K562 (cell line): ENCODE data around the gene OR5AC2. TPM values are rescaled to one million over a fixed set of nuclear protein-coding genes. Genes with fewer than 3 reads are reported as not detected.

Experiments
- ATAC-seq: fragments of 200-7000 bp; cut with Tn5 transposase; 3 replicates; pipeline ENCODE4 v1.9.1; 2020; ENCODE audit warnings: moderate library complexity
- BruUV-seq: library from RNA; stranded (reverse); fragments of 400-500 nt; replicated peaks from 2 replicates; lab custom pipeline; 2021; lab: Mats Ljungman, UMichigan
- CTCF ChIA-PET: fragments of 300-600 bp; formaldehyde crosslinking; extraction: SDS; loops from one replicate; lab custom pipeline; 2021; ENCODE audit warnings: low intra/inter-chr PET ratio; lab: Yijun Ruan, JAX
- POLR2A ChIA-PET: fragments of 300-600, 350-650 bp; sonication (Branson Sonifier 250); formaldehyde crosslinking; extraction: SDS; loops from one replicate; lab custom pipeline; 2021; ENCODE audit warnings: antibody characterized with exemption, inconsistent platforms; lab: Yijun Ruan, JAX
- DNase-seq, 4 experiments: peaks; one replicate each; pipeline versions ENCODE4 v3.0.0 to v3.0.0-alpha.2; 2011 to 2018; ENCODE audit warnings: low spot score in 3 of 4, mixed read lengths in 3 of 4; ENCODE audit errors: extremely low read depth in 1 of 4
- FAIRE-seq: peaks from 2 replicates; lab custom pipeline; 2011; peaks lifted over from hg19 to GRCh38; lab: Jason Lieb, UNC
- H2AFZ ChIP-seq: 2 replicates; pipeline ENCODE4 v1.6.0; 2011; ENCODE audit warnings: low read depth, low read length, control low read depth, inconsistent platforms
- H3K27ac ChIP-seq: fragments of 200-600 bp; 3 replicates; pipeline ENCODE4 v1.8.0; 2011; ENCODE audit warnings: low read depth, mild to moderate bottlenecking, control low read depth, inconsistent platforms, low read length, moderate library complexity, mixed read lengths; ENCODE audit errors: extremely low read depth
- H3K27me3 ChIP-seq, 2 experiments: fragments of 300-600 bp in 1 of 2; 2 replicates in 1 of 2; 3 replicates in 1 of 2; pipeline versions ENCODE4 v1.6.0 to v1.8.0; 2011; ENCODE audit warnings: inconsistent platforms in 2 of 2, low read length in 2 of 2, mild to moderate bottlenecking in 1 of 2, mixed read lengths in 1 of 2, moderate library complexity in 1 of 2; ENCODE audit not compliant: control insufficient read depth in 2 of 2, insufficient read depth in 2 of 2
- H3K36me3 ChIP-seq: fragments of 300-600 bp; 3 replicates; pipeline ENCODE4 v1.8.0; 2011; ENCODE audit warnings: mild to moderate bottlenecking, low read length, inconsistent platforms; ENCODE audit not compliant: control insufficient read depth, insufficient read depth
- H3K4me1 ChIP-seq, 2 experiments: fragments of 200-600 bp in 1 of 2; replicated peaks in 1 of 2; 2 replicates in 1 of 2; 3 replicates in 1 of 2; pipeline versions ENCODE4 v1.5.1 to v1.8.0; 2011; ENCODE audit warnings: inconsistent platforms in 2 of 2, low read length in 2 of 2, mild to moderate bottlenecking in 1 of 2, mixed read lengths in 1 of 2, moderate library complexity in 1 of 2; ENCODE audit not compliant: control insufficient read depth in 2 of 2, insufficient read depth in 2 of 2
- H3K4me2 ChIP-seq: 2 replicates; pipeline ENCODE4 v1.6.1; 2011; ENCODE audit warnings: low read length, control low read depth, inconsistent platforms, mixed read lengths; ENCODE audit not compliant: insufficient read depth
- H3K4me3 ChIP-seq: fragments of 200-600 bp; sonication (generic), shearing (Covaris generic); 2 replicates; pipeline ENCODE4 v1.5.1; 2016; ENCODE audit warnings: control low read depth, inconsistent platforms
- H3K79me2 ChIP-seq: fragments of 200-600 bp; 3 replicates; pipeline ENCODE4 v1.8.0; 2011; ENCODE audit warnings: low read length, inconsistent platforms; ENCODE audit not compliant: control insufficient read depth, insufficient read depth
- H3K9ac ChIP-seq, 2 experiments: 2 replicates each; pipeline versions ENCODE4 v1.6.0 to v1.6.1; 2011; ENCODE audit warnings: low read depth in 2 of 2, low read length in 2 of 2, control low read depth in 1 of 2, inconsistent platforms in 1 of 2, mild to moderate bottlenecking in 1 of 2, mixed read lengths in 1 of 2; ENCODE audit not compliant: insufficient read depth in 1 of 2
- H3K9me1 ChIP-seq: one replicate; pipeline ENCODE4 v1.6.0; 2011; ENCODE audit warnings: inconsistent platforms, mild to moderate bottlenecking, low read length, moderate library complexity; ENCODE audit not compliant: control insufficient read depth, insufficient read depth
- H3K9me3 ChIP-seq: replicated peaks from 2 replicates; pipeline ENCODE4 v1.5.1; 2011; ENCODE audit warnings: low read depth, low read length, inconsistent platforms; ENCODE audit not compliant: control insufficient read depth, insufficient read depth
- H4K20me1 ChIP-seq: replicated peaks from 2 replicates; pipeline ENCODE4 v1.6.1; 2011; ENCODE audit warnings: low read length, inconsistent platforms, mixed read lengths; ENCODE audit not compliant: control insufficient read depth, insufficient read depth
- CHD1 ChIP-seq: fragments of 200-600 bp; sonication (generic); IDR thresholded peaks from one replicate; pipeline ENCODE4 v1.6.1; 2012; ENCODE audit warnings: mild to moderate bottlenecking, moderate library complexity, low read length, inconsistent platforms
- DPF2 ChIP-seq: fragments of 450-650 bp; IDR thresholded peaks from 2 replicates; pipeline ENCODE4 v1.6.1; 2016
- HMGN3 ChIP-seq: IDR thresholded peaks from 2 replicates; pipeline ENCODE4 v1.6.1; 2011; ENCODE audit warnings: borderline replicate concordance, low read depth, mild to moderate bottlenecking, mixed read lengths, low read length; ENCODE audit not compliant: insufficient read length; ENCODE audit errors: extremely low read depth
- L3MBTL2 ChIP-seq: fragments of 450-650 bp; IDR thresholded peaks from 2 replicates; pipeline ENCODE4 v1.6.1; 2016; ENCODE audit warnings: mild to moderate bottlenecking, moderate library complexity
- MAFG ChIP-seq: fragments of 450-650 bp; conservative IDR thresholded peaks from 2 replicates; pipeline ENCODE4 v1.6.1; 2016; ENCODE audit warnings: missing genetic modification characterization, missing compliant biosample characterization
- PATZ1 ChIP-seq: fragments of 250-450 bp; sonication (Bioruptor Pico); IDR thresholded peaks from 2 replicates; pipeline ENCODE4 v1.5.0; 2020; ENCODE audit warnings: mild to moderate bottlenecking, borderline replicate concordance
- POLR3A ChIP-seq: IDR thresholded peaks from 2 replicates; pipeline ENCODE4 v1.6.1; 2011; ENCODE audit warnings: borderline replicate concordance, mild to moderate bottlenecking, moderate library complexity; ENCODE audit not compliant: insufficient read length, insufficient read depth; ENCODE audit errors: extremely low read depth
- RFX7 ChIP-seq: fragments of 250-450 bp; sonication (Bioruptor Pico); IDR thresholded peaks from 2 replicates; pipeline ENCODE4 v1.5.1; 2021; ENCODE audit warnings: mild to moderate bottlenecking
- SRSF3 ChIP-seq: fragments of 200-400 bp; formaldehyde crosslinking; IDR thresholded peaks from 2 replicates; pipeline ENCODE4 v1.6.1; 2016; ENCODE audit warnings: mild to moderate bottlenecking, low read length, moderate library complexity; ENCODE audit not compliant: insufficient read depth
- TARDBP ChIP-seq: fragments of 450-650 bp; IDR thresholded peaks from 2 replicates; pipeline ENCODE4 v1.6.1; 2016
- THAP12 ChIP-seq: fragments of 250-450 bp; sonication (Bioruptor Pico); IDR thresholded peaks from 2 replicates; pipeline ENCODE4 v1.9.0; 2021; ENCODE audit warnings: mild to moderate bottlenecking, inconsistent platforms
- ZNF212 ChIP-seq: fragments of 450-650 bp; formaldehyde crosslinking; IDR thresholded peaks from 2 replicates; pipeline ENCODE4 v1.4.0; 2020; ENCODE audit warnings: mild to moderate bottlenecking
- ZNF41 ChIP-seq: fragments of 250-450 bp; sonication (Bioruptor Pico); conservative IDR thresholded peaks from 2 replicates; pipeline ENCODE4 v1.4.0; 2020; ENCODE audit warnings: mild to moderate bottlenecking
- ZNF583 ChIP-seq: fragments of 250-450 bp; sonication (Bioruptor Pico); IDR thresholded peaks from 2 replicates; pipeline ENCODE4 v1.4.0; 2020
- ZNF696 ChIP-seq: fragments of 250-450 bp; sonication (Bioruptor Pico); conservative IDR thresholded peaks from 2 replicates; pipeline ENCODE4 v1.4.0; 2020; ENCODE audit warnings: mild to moderate bottlenecking, moderate library complexity
- ZZZ3 ChIP-seq: fragments of 450-650 bp; IDR thresholded peaks from 2 replicates; pipeline ENCODE4 v1.6.1; 2016; ENCODE audit warnings: antibody characterized with exemption, mild to moderate bottlenecking, moderate library complexity
- WGBS: fragments of 100-300 bp; shearing (Covaris generic); methylation state at CpG from one replicate; pipeline ENCODE4 v1.1.6; 2016; ENCODE audit warnings: low coverage, mixed read lengths; ENCODE audit not compliant: insufficient coverage; ENCODE audit errors: missing lambda C conversion rate; 5-methylcytosine and 5-hydroxymethylcytosine counted together
- in situ Hi-C: fragments of 300-500 bp; cut with MboI; formaldehyde crosslinking; loops from 4 replicates; pipeline ENCODE4 v1.15.0; 2018; ENCODE audit warnings: inconsistent platforms, mixed read lengths
- intact Hi-C: fragments of 100-400 bp; cut with micrococcal nuclease; formaldehyde crosslinking; loops from 2 replicates; pipeline ENCODE4 v1.14.2; 2022
- polyA plus RNA-seq, 8 experiments: library from polyadenylated mRNA; depleted of rRNA in 4 of 8; stranded (reverse) in 5 of 8; unstranded in 3 of 8; fragments of >200 nt; fragmentation: Nextera tagmentation in 2 of 8; fragmentation: Illumina TruSeq in 1 of 8; extraction: Ambion mirVana in 2 of 8; extraction: Trizol in 1 of 8; gene quantifications; 2 replicates each; pipeline versions ENCODE4 v1.2.1 to v1.2.3, GENCODE V29; 2011 to 2014; ENCODE audit warnings: inconsistent platforms in 1 of 8, missing spikeins in 1 of 8
- total RNA-seq, 7 experiments: library from RNA; depleted of rRNA in 6 of 7; stranded (reverse); fragments of >200 nt in 6 of 7; fragmentation: Illumina TruSeq in 2 of 7; extraction: Trizol in 2 of 7; gene quantifications; 2 replicates each; pipeline versions ENCODE4 v1.2.1 to v1.2.3, GENCODE V29; 2011 to 2021; ENCODE audit warnings: low replicate concordance in 1 of 7

Gene OR5AC2
- total and polyA plus RNA-seq, 9 of the 15 experiments (the other 6 are each of a cell fraction or from before 2014, with no cell fraction given) = not detected

- Histone ChIP-seq H3K9me3 (no peaks in the 10 kb centered on the region), H3K4me2 (no peak overlapping the region), H3K27me3 (no peaks in the 10 kb centered on the region), H3K9me1 (no peaks in the 10 kb centered on the region), H3K4me1 (no peaks in the 10 kb centered on the region), H2AFZ (no peak overlapping the region), H3K9ac (no peak overlapping the region), H3K36me3 (no peaks in the 10 kb centered on the region), H3K79me2 (no peaks in the 10 kb centered on the region), H4K20me1 (no peaks in the 10 kb centered on the region), H3K4me3 (no peak overlapping the region), H3K27ac (no peak overlapping the region)
- in situ Hi-C loops = no loop called here
- TF ChIP-seq ZNF696 = no peak
- no peak for TF ChIP-seq DPF2
- no peak for TF ChIP-seq SRSF3
- no peak for TF ChIP-seq RFX7 (CRISPR knock-in tag)
- TF ChIP-seq ZZZ3 = no peak
- TF ChIP-seq POLR3A = no peak
- TF ChIP-seq HMGN3 = no peak
- no peak for TF ChIP-seq ZNF583
- TF ChIP-seq CHD1 = no peak
- no peak for TF ChIP-seq L3MBTL2
- no peak for TF ChIP-seq TARDBP
- TF ChIP-seq PATZ1 (CRISPR knock-in tag) = no peak
- no peak for TF ChIP-seq MAFG (tag)
- TF ChIP-seq THAP12 (CRISPR knock-in tag) = no peak
- no peak for TF ChIP-seq ZNF41
- TF ChIP-seq ZNF212 = no peak
- 0% methylated on average over 3 of the region's 3 CpGs for WGBS
- ATAC-seq (no peak), DNase-seq (no peak), FAIRE-seq (no peak)
- BruUV-seq = no TSS peak
- intact Hi-C loops = no loop called here
- ChIA-PET POLR2A (no interaction called here), CTCF (no interaction called here)
Measured at GRCh38 chr3:98136631-98137030, 49.7 kb downstream of the OR5AC2 start.
